Measurements from ENCODE around the gene METTL18.

The METTL18 gene

DNA sequence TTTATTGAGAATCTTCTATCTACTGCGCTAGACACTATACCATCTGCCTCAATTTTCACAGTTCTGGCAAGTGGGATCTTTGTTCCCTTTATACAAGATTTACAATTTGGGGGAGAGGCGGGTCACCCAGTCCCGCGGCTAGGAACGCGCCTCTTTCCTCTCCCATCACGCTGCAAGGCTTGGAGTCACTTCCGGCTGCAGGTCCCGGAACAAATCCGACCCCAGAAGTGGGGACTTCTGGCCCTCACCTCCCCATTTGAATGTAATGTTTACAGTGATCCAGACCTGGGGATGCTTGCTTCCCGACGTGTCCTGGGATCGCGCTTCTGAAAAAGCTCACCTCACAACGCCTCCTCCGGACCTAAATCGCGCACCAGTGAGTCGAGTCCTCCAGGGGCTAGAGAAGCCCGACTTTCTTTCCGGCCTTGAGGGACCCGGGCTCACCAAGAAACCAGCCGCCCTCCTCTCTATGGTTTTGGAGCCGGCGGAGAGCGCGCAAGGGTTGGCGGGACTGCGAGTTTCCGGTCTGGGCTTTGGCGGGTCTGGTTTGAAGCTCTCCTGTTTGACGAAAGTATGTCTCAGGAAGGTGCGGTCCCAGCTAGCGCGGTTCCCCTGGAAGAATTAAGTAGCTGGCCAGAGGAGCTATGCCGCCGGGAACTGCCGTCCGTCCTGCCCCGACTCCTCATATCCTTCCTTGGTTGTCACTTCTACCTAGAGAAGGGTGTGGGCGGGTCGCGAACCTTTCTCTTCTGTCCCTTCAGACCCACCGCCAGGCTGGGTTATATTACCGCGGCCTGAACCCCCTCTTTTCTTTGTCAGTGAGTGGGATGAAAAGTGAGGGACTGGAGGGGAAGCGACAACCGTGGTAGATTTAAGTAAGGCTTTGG lies at the start of gene METTL18:
TSS of gene METTL18 (minus strand) at position 378 of the 887 bp plus-strand sequence. CDS start 1,212 bp downstream, outside the sequence.
- peak; percentile 97 for DNase-seq
- peak; percentile 95 for ATAC-seq (ENCODE audit: insufficient read depth, low read depth)
- Histone ChIP-seq H3K36me3 (ENCODE audit: insufficient read depth, low read length) (peaks cover 37% of the 10 kb centered on the region), H4K20me1 (ENCODE audit: insufficient read depth, low read length) (no peaks in the 10 kb centered on the region), H3K9me3 (ENCODE audit: insufficient read depth, low read length, severe bottlenecking) (no peaks in the 10 kb centered on the region), H3K9ac (ENCODE audit: low read depth, low read length) (peak within 1 kb of the TSS; percentile 89), H3K4me2 (ENCODE audit: insufficient read depth, low read length) (peak within 1 kb of the TSS; percentile 75), H3K4me3 (ENCODE audit: low read depth in 1 of 2, low read length in 2 of 2) (peak within 1 kb of the TSS; percentile 90 to 97), H3K27me3 (ENCODE audit: insufficient read depth, low read length, poor library complexity) (no peaks in the 10 kb centered on the region), H3K79me2 (ENCODE audit: insufficient read depth, low read length) (peaks cover 70% of the 10 kb centered on the region), H3K27ac (ENCODE audit: low read length) (peak within 1 kb of the TSS; percentile 99), H3K4me1 (ENCODE audit: insufficient read depth, low read length) (peaks cover 70% of the 10 kb centered on the region), H2AFZ (ENCODE audit: low read depth, low read length) (peak within 1 kb of the TSS; percentile 89)
- TF ChIP-seq, protein P1, sequence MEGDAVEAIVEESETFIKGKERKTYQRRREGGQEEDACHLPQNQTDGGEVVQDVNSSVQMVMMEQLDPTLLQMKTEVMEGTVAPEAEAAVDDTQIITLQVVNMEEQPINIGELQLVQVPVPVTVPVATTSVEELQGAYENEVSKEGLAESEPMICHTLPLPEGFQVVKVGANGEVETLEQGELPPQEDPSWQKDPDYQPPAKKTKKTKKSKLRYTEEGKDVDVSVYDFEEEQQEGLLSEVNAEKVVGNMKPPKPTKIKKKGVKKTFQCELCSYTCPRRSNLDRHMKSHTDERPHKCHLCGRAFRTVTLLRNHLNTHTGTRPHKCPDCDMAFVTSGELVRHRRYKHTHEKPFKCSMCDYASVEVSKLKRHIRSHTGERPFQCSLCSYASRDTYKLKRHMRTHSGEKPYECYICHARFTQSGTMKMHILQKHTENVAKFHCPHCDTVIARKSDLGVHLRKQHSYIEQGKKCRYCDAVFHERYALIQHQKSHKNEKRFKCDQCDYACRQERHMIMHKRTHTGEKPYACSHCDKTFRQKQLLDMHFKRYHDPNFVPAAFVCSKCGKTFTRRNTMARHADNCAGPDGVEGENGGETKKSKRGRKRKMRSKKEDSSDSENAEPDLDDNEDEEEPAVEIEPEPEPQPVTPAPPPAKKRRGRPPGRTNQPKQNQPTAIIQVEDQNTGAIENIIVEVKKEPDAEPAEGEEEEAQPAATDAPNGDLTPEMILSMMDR (IDR thresholded peaks at IDR 0.05; ENCODE audit: borderline replicate concordance, extremely low read depth, low read length, poor library complexity, severe bottlenecking): no peak
- no peak for TF ChIP-seq EZH2 (IDR thresholded peaks at IDR 0.05; ENCODE audit: borderline replicate concordance, low read depth, low read length, severe bottlenecking)

DNA sequence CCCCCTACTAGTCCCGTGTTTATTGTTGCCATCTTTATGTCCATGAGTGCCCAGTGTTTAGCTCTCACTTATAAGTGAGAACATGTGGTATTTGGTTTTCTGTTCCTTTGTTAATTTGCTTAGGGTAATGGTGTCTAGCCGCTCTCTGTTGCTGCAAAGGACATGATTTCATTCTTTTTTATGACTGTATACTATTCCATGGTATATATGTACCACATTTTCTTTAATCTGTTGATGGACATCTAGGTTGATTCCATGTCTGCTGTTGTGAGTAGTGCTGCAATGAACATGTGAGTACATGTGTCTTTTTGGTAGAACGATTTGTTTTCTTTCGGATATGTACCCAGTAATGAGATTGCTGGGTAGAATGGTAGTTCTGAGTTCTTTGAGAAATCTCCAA lies 44.2 kb upstream of the METTL18 start:
- Histone ChIP-seq H3K9ac (ENCODE audit: low read depth, low read length) (no peak overlapping the region), H3K4me1 (ENCODE audit: insufficient read depth, low read length) (no peaks in the 10 kb centered on the region), H3K4me2 (ENCODE audit: insufficient read depth, low read length) (no peak overlapping the region), H3K27ac (ENCODE audit: low read length) (no peak overlapping the region), H3K36me3 (ENCODE audit: insufficient read depth, low read length) (peaks cover 93% of the 10 kb centered on the region), H3K9me3 (ENCODE audit: insufficient read depth, low read length, severe bottlenecking) (no peaks in the 10 kb centered on the region), H4K20me1 (ENCODE audit: insufficient read depth, low read length) (peaks cover 2% of the 10 kb centered on the region; the same call in 1 of the 2 replicates), H3K4me3 (ENCODE audit: low read depth in 1 of 2, low read length in 2 of 2) (no peak overlapping the region), H3K27me3 (ENCODE audit: insufficient read depth, low read length, poor library complexity) (no peaks in the 10 kb centered on the region), H3K79me2 (ENCODE audit: insufficient read depth, low read length) (peaks cover 52% of the 10 kb centered on the region), H2AFZ (ENCODE audit: low read depth, low read length) (no peak overlapping the region)
- TF ChIP-seq EZH2 (IDR thresholded peaks at IDR 0.05; ENCODE audit: borderline replicate concordance, low read depth, low read length, severe bottlenecking): no peak
- TF ChIP-seq, protein P1 (IDR thresholded peaks at IDR 0.05; ENCODE audit: borderline replicate concordance, extremely low read depth, low read length, poor library complexity, severe bottlenecking): no peak
- ATAC-seq (ENCODE audit: insufficient read depth, low read depth): no peak
- DNase-seq: no peak

DNA sequence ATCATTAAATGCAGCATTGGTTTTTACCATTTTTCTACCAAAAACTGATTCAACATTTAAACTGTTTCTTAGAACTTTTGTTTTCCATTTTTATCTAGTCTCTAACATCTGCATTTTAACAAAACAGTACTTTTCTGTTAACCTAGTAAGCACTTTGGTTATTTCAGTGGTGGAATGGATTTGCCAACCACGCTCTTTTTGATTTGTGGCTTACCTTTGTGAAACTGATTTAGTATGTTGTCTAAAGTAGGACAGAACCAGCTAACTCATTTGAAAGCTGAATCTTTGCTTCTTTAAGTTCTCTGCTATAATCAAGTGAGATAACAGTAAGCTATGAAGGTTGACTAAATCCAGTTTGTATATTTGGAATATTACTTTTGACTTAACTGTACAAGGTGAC lies 41.5 kb upstream of the METTL18 start:
- Histone ChIP-seq H3K27ac (ENCODE audit: low read length) (no peak overlapping the region), H3K4me2 (ENCODE audit: insufficient read depth, low read length) (no peak overlapping the region), H3K9ac (ENCODE audit: low read depth, low read length) (no peak overlapping the region), H3K27me3 (ENCODE audit: insufficient read depth, low read length, poor library complexity) (no peaks in the 10 kb centered on the region), H3K4me1 (ENCODE audit: insufficient read depth, low read length) (no peaks in the 10 kb centered on the region), H3K9me3 (ENCODE audit: insufficient read depth, low read length, severe bottlenecking) (no peaks in the 10 kb centered on the region), H4K20me1 (ENCODE audit: insufficient read depth, low read length) (peaks cover 2% of the 10 kb centered on the region; the same call in 1 of the 2 replicates), H3K4me3 (ENCODE audit: low read depth in 1 of 2, low read length in 2 of 2) (no peak overlapping the region), H2AFZ (ENCODE audit: low read depth, low read length) (no peak overlapping the region), H3K79me2 (ENCODE audit: insufficient read depth, low read length) (peaks cover 38% of the 10 kb centered on the region), H3K36me3 (ENCODE audit: insufficient read depth, low read length) (peaks cover 94% of the 10 kb centered on the region)
- TF ChIP-seq, protein P1 (IDR thresholded peaks at IDR 0.05; ENCODE audit: borderline replicate concordance, extremely low read depth, low read length, poor library complexity, severe bottlenecking): no peak
- TF ChIP-seq EZH2 (IDR thresholded peaks at IDR 0.05; ENCODE audit: borderline replicate concordance, low read depth, low read length, severe bottlenecking): no peak
- ATAC-seq (ENCODE audit: insufficient read depth, low read depth): no peak
- DNase-seq: no peak
